Gastrocnemius medialis (tissue), 4 donors: ENCODE results near the gene IGSF21. TPM values are rescaled to one million over a fixed set of nuclear protein-coding genes. Genes with fewer than 3 reads are reported as not detected.

Experiments used
- ATAC-seq, 2 donors: fragments of 150-250 bp; one replicate each; pipeline ENCODE4 v1.9.1; 2016
- DNase-seq, 2 donors: peaks; one replicate each; pipeline ENCODE4 v3.0.0-alpha.2; 2019
- H3K27ac ChIP-seq, 4 donors: fragments of 200-600 bp; sonication (generic); 1 replicate in 1 of 4; 2 replicates in 3 of 4; pipeline ENCODE4 v1.5.1; 2016 to 2018; ENCODE audit warnings: mild to moderate bottlenecking in 2 of 4, moderate library complexity in 1 of 4
- H3K27me3 ChIP-seq, 3 donors: fragments of 200-600 bp; sonication (generic) in 2 of 3; 1 replicate in 1 of 3; 2 replicates in 2 of 3; pipeline versions ENCODE4 v1.5.1 to v1.6.0; 2016 to 2019; ENCODE audit warnings: mild to moderate bottlenecking in 1 of 3, moderate library complexity in 1 of 3
- H3K36me3 ChIP-seq, 2 donors: fragments of 200-600 bp; sonication (generic) in 1 of 2; one replicate each; pipeline ENCODE4 v1.5.1; 2017 to 2018
- H3K4me1 ChIP-seq, 2 donors: fragments of 200-600 bp; sonication (generic) in 1 of 2; one replicate each; pipeline ENCODE4 v1.5.1; 2016 to 2017; ENCODE audit warnings: mild to moderate bottlenecking in 2 of 2
- H3K4me3 ChIP-seq, 4 donors: fragments of 200-600 bp; sonication (generic) in 3 of 4; 1 replicate in 1 of 4; 2 replicates in 3 of 4; pipeline ENCODE4 v1.5.1; 2016 to 2019; ENCODE audit warnings: mild to moderate bottlenecking in 2 of 4
- H3K9me3 ChIP-seq, 3 donors: fragments of 200-600 bp; sonication (generic) in 2 of 3; 1 replicate in 1 of 3; 2 replicates in 2 of 3; pipeline ENCODE4 v1.5.1; 2016 to 2019
- POLR2A ChIP-seq, 2 donors: fragments of 450-650 bp; IDR thresholded peaks; one replicate each; pipeline ENCODE4 v1.6.1; 2017; ENCODE audit warnings: antibody characterized with exemption in 2 of 2, mild to moderate bottlenecking in 2 of 2, moderate library complexity in 2 of 2
- in situ Hi-C, 4 donors: fragments of 200-750 bp; cut with MboI; loops; one replicate each; pipeline versions ENCODE4 v1.15.0 to v1.8.0; 2017; ENCODE audit warnings: low sequenced_read_pairs in 4 of 4
- intact Hi-C: fragments of 100-400 bp; cut with DNase I; formaldehyde crosslinking; loops from one replicate; pipeline ENCODE4 v1.15.1; 2023; ENCODE audit warnings: low total_unique reads
- total RNA-seq, 4 donors: library from RNA; depleted of rRNA; stranded (reverse); fragments of >200 nt; gene quantifications; one replicate each; pipeline versions ENCODE4 v1.1.0 to v1.2.3, GENCODE V29; 2016
- TF ChIP-seq, protein P1 (sequence below), 5 experiments: fragments of 450-650 bp in 3 of 5; fragments of 200-600 bp in 2 of 5; sonication (generic) in 2 of 5; IDR thresholded peaks in 4 of 5; conservative IDR thresholded peaks in 1 of 5; 1 replicate in 4 of 5; 2 replicates in 1 of 5; pipeline ENCODE4 v1.5.1; 2016 to 2019; ENCODE audit warnings: antibody characterized with exemption in 5 of 5, mild to moderate bottlenecking in 3 of 5, moderate library complexity in 3 of 5

IGSF21 gene
- total RNA-seq, 4 donors from 2014 or later, result 0.32 to 0.66 (median 0.53) TPM

DNA sequence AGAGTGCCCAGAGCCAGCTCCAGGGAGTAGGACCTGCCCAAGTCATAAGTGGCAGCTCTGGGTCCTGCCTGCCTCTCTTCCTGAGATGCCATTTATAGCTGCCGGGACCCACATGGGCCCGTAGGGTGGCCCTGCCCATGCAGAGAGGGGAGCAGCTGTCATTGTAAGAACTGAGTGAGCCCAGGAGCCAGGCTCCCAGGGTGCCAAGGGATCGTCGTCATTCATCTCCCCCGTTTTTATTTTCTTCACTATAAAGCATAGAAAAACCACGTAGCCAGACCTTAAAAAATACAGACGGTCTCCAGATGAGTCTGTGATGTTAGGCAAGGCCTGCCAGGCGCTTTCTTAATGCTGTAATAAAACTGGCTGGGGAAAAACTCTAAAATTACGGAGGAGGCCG lies 90.7 kb downstream of the IGSF21 start:
- no peaks in the 10 kb centered on the region for H3K9me3 ChIP-seq
- ATAC-seq (no peak), DNase-seq (no peak)
- in situ Hi-C loops (no loop called here), intact Hi-C loops (no loop called here)
- no peaks in the 10 kb centered on the region for H3K36me3 ChIP-seq
- H3K27me3 ChIP-seq, result peaks cover 4 to 34% (median 4%) of the 10 kb centered on the region in 3 donors
- H3K27ac ChIP-seq, result no peak overlapping the region
- no peaks in the 10 kb centered on the region for H3K4me1 ChIP-seq
- no peak overlapping the region for H3K4me3 ChIP-seq
- TF ChIP-seq, protein P1, sequence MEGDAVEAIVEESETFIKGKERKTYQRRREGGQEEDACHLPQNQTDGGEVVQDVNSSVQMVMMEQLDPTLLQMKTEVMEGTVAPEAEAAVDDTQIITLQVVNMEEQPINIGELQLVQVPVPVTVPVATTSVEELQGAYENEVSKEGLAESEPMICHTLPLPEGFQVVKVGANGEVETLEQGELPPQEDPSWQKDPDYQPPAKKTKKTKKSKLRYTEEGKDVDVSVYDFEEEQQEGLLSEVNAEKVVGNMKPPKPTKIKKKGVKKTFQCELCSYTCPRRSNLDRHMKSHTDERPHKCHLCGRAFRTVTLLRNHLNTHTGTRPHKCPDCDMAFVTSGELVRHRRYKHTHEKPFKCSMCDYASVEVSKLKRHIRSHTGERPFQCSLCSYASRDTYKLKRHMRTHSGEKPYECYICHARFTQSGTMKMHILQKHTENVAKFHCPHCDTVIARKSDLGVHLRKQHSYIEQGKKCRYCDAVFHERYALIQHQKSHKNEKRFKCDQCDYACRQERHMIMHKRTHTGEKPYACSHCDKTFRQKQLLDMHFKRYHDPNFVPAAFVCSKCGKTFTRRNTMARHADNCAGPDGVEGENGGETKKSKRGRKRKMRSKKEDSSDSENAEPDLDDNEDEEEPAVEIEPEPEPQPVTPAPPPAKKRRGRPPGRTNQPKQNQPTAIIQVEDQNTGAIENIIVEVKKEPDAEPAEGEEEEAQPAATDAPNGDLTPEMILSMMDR (IDR thresholded peaks at IDR 0.05 in 4 of 5, conservative IDR thresholded peaks at IDR 0.05 in 1 of 5), result no peak
- no peak for TF ChIP-seq POLR2A (IDR thresholded peaks at IDR 0.05)

DNA sequence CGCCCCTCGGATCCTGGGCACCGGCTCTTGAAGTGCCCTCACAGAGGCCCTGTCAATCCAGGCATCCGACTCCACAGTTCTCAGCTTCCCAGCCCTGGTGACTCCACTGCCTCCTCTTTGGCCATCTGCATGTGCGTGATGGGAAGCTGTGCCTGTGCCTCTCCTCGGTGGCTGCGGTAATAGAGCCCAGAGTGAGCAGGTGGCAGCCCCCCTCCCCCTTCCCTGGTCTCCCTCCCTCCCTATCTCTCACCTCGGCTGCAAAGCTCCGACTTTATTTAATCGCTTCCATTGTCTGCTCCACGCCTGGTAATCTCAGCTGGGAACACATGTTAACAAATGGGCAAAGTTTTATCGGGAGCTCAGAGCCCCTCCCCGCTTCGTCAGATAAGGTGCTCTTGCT lies 91.9 kb downstream of the IGSF21 start:
- no peaks in the 10 kb centered on the region for H3K4me1 ChIP-seq
- ATAC-seq, result no peak
- intact Hi-C loops (no loop called here), in situ Hi-C loops (no loop called here)
- TF ChIP-seq POLR2A (IDR thresholded peaks at IDR 0.05), result no peak
- TF ChIP-seq, protein P1 (IDR thresholded peaks at IDR 0.05 in 4 of 5, conservative IDR thresholded peaks at IDR 0.05 in 1 of 5), result no peak
- peaks cover 4 to 34% (median 8%) of the 10 kb centered on the region in 3 donors for H3K27me3 ChIP-seq
- H3K27ac ChIP-seq, result no peak overlapping the region
- H3K9me3 ChIP-seq, result no peaks in the 10 kb centered on the region
- H3K36me3 ChIP-seq, result no peaks in the 10 kb centered on the region
- no peak overlapping the region for H3K4me3 ChIP-seq
- DNase-seq, result no peak

DNA sequence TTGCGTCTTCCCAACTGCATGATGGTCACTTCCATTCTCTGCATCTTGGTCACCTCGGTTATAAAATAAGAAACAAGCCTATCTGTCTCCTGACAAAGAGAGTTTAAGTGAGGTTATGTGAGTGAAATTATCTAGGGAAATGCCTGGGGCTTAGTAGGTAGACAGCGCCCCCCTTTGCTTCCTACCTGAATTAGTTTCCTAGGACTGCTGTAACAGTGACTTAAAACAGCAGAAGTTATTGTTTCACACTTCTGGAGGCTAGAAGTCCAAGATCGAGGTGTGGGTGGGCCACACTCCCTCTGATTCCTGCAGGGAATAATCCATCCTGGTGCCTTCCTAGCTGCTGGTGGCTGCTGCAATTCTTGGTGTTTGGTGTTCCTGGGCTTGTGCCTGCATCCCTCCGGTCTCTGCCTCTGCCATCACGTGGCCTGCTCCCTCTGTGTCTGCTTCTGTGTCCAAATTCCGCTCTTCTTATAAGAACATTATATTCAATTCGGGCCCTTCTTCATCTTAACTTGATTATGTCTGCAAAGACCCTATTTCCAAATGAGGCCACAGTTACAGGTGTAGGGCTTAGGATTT lies 92.6 kb downstream of the IGSF21 start:
- Histone ChIP-seq H3K4me3 (no peak overlapping the region), H3K36me3 (no peaks in the 10 kb centered on the region), H3K27me3 (peaks cover 4 to 34% (median 8%) of the 10 kb centered on the region in 3 donors), H3K4me1 (no peaks in the 10 kb centered on the region), H3K9me3 (no peaks in the 10 kb centered on the region), H3K27ac (no peak overlapping the region)
- TF ChIP-seq, protein P1 (IDR thresholded peaks at IDR 0.05 in 4 of 5, conservative IDR thresholded peaks at IDR 0.05 in 1 of 5), result no peak
- TF ChIP-seq POLR2A (IDR thresholded peaks at IDR 0.05), result no peak
- intact Hi-C loops, result no loop called here
- no peak for ATAC-seq
- DNase-seq, result no peak
- in situ Hi-C loops, result no loop called here

DNA sequence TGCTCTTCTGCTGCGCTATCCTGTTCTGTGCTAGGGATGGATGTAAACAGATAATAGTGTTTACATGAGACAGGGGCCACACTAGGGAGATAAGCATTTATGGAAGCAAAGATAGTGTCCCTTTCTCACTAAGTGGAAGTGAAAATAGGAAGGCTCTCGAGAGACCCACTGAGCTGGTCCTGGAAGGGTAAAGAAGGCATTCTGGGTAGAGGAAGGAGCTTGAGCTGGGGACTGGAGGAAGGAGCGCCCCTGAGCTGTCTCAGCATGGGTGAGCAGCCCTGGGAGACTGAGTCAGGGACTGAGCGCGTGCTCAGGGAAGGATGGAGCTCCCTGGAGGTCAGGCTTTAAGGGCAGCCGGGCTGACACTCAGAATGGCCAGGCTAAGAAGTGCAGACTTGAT lies 93.3 kb downstream of the IGSF21 start:
- no peaks in the 10 kb centered on the region for H3K9me3 ChIP-seq
- ATAC-seq, result no peak
- H3K36me3 ChIP-seq, result no peaks in the 10 kb centered on the region
- in situ Hi-C loops (no loop called here), intact Hi-C loops (no loop called here)
- H3K4me3 ChIP-seq, result no peak overlapping the region
- H3K27me3 ChIP-seq, result peaks cover 4 to 34% (median 4%) of the 10 kb centered on the region in 3 donors
- no peak overlapping the region for H3K27ac ChIP-seq
- TF ChIP-seq, protein P1 (IDR thresholded peaks at IDR 0.05 in 4 of 5, conservative IDR thresholded peaks at IDR 0.05 in 1 of 5), result no peak
- no peak for TF ChIP-seq POLR2A (IDR thresholded peaks at IDR 0.05)
- H3K4me1 ChIP-seq, result no peaks in the 10 kb centered on the region
- DNase-seq, result no peak
